IPS-18c (cell line): ENCODE data around the gene USP48.

Experiments used
- H3K4me3 ChIP-seq: 2 replicates; pipeline ENCODE4 v1.7.0; 2013; ENCODE audit warnings: low read depth, mild to moderate bottlenecking, low read length, moderate library complexity; ENCODE audit not compliant: insufficient read depth
- H3K9me3 ChIP-seq: one replicate; pipeline ENCODE4 v1.6.1; 2013; ENCODE audit warnings: mild to moderate bottlenecking, low read length, moderate library complexity; ENCODE audit not compliant: control insufficient read depth, insufficient read depth

USP48 gene

GRCh38 chr1:21629971-21630370 is 153.0 kb downstream of the USP48 start:
- Histone ChIP-seq H3K4me3 (no peak overlapping the region), H3K9me3 (no peaks in the 10 kb centered on the region)

DNA sequence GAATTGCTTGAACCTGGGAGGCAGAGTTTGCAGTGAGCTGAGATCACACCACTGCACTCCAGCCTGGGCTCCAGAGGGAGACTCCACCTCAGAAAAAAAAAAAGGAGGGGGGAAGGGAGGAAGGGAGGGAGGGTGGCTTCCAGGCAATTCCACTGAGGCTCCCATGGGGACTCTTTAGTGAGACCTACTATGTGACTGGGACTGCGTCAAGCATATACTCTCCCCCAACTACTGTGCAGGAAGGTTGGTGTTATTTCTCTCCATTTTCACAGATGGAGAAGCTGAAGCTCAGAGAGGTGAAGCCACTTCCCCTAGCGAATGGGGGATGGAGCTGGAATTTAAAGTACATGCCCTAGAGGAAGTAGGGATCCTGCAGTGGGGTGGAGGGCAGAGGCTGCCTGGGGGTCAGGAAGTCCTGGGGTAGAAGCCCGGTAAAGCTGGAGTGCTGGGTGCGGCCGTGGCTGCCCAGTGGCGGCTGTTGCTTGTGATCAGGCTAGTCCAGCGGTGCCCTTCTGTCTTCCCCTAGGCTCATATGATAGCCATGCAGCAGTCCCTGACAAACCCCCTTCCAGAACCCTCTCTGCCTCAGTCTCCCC is 154.1 kb downstream of the USP48 start:
- H3K9me3 ChIP-seq = no peaks in the 10 kb centered on the region
- no peak overlapping the region for H3K4me3 ChIP-seq
